ENCODE measurements around the gene TEDC1.

The TEDC1 gene

GRCh38 chr14:105481886-105482457 lies 9.1 kb upstream of the TEDC1 start (continued):
- no peak for TF ChIP-seq ZNF555 (tag by site-specific recombination; conservative IDR thresholded peaks at IDR 0.05)
- TF ChIP-seq TSHZ1 (tag by site-specific recombination; IDR thresholded peaks at IDR 0.05; ENCODE audit: borderline replicate concordance): peak; percentile 52; the same call in 1 of the 2 replicates
- peak; percentile 86 for TF ChIP-seq ZBTB48 (tag by site-specific recombination; IDR thresholded peaks at IDR 0.05)
- no peak for TF ChIP-seq RBAK (tag by site-specific recombination; IDR thresholded peaks at IDR 0.05)
- no peak for TF ChIP-seq ZNF785 (tag by site-specific recombination; IDR thresholded peaks at IDR 0.05)
- no peak for TF ChIP-seq ZNF16 (tag by site-specific recombination; IDR thresholded peaks at IDR 0.05; ENCODE audit: low read depth)
- peak; percentile 82 for TF ChIP-seq SCRT2 (tag by site-specific recombination; IDR thresholded peaks at IDR 0.05)
- TF ChIP-seq, protein P1, sequence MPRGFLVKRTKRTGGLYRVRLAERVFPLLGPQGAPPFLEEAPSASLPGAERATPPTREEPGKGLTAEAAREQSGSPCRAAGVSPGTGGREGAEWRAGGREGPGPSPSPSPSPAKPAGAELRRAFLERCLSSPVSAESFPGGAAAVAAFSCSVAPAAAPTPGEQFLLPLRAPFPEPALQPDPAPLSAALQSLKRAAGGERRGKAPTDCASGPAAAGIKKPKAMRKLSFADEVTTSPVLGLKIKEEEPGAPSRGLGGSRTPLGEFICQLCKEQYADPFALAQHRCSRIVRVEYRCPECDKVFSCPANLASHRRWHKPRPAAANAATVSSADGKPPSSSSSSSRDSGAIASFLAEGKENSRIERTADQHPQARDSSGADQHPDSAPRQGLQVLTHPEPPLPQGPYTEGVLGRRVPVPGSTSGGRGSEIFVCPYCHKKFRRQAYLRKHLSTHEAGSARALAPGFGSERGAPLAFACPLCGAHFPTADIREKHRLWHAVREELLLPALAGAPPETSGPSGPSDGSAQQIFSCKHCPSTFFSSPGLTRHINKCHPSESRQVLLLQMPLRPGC (tag by site-specific recombination; IDR thresholded peaks at IDR 0.05): no peak
- TF ChIP-seq, protein P2, sequence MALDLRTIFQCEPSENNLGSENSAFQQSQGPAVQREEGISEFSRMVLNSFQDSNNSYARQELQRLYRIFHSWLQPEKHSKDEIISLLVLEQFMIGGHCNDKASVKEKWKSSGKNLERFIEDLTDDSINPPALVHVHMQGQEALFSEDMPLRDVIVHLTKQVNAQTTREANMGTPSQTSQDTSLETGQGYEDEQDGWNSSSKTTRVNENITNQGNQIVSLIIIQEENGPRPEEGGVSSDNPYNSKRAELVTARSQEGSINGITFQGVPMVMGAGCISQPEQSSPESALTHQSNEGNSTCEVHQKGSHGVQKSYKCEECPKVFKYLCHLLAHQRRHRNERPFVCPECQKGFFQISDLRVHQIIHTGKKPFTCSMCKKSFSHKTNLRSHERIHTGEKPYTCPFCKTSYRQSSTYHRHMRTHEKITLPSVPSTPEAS (tag by site-specific recombination; IDR thresholded peaks at IDR 0.05): no peak
- TF ChIP-seq ZNF585B (tag by site-specific recombination; IDR thresholded peaks at IDR 0.05): no peak
- peak; percentile 68 for TF ChIP-seq ZIC2 (tag by site-specific recombination; IDR thresholded peaks at IDR 0.05)
- TF ChIP-seq ZNF404 (tag by site-specific recombination; IDR thresholded peaks at IDR 0.05): no peak
- TF ChIP-seq ZNF707 (tag by site-specific recombination; IDR thresholded peaks at IDR 0.05): no peak
- TF ChIP-seq, protein P3, sequence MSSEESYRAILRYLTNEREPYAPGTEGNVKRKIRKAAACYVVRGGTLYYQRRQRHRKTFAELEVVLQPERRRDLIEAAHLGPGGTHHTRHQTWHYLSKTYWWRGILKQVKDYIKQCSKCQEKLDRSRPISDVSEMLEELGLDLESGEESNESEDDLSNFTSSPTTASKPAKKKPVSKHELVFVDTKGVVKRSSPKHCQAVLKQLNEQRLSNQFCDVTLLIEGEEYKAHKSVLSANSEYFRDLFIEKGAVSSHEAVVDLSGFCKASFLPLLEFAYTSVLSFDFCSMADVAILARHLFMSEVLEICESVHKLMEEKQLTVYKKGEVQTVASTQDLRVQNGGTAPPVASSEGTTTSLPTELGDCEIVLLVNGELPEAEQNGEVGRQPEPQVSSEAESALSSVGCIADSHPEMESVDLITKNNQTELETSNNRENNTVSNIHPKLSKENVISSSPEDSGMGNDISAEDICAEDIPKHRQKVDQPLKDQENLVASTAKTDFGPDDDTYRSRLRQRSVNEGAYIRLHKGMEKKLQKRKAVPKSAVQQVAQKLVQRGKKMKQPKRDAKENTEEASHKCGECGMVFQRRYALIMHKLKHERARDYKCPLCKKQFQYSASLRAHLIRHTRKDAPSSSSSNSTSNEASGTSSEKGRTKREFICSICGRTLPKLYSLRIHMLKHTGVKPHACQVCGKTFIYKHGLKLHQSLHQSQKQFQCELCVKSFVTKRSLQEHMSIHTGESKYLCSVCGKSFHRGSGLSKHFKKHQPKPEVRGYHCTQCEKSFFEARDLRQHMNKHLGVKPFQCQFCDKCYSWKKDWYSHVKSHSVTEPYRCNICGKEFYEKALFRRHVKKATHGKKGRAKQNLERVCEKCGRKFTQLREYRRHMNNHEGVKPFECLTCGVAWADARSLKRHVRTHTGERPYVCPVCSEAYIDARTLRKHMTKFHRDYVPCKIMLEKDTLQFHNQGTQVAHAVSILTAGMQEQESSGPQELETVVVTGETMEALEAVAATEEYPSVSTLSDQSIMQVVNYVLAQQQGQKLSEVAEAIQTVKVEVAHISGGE (tag by site-specific recombination; conservative IDR thresholded peaks at IDR 0.05; ENCODE audit: low read depth): peak; percentile 41
- TF ChIP-seq, protein P4, sequence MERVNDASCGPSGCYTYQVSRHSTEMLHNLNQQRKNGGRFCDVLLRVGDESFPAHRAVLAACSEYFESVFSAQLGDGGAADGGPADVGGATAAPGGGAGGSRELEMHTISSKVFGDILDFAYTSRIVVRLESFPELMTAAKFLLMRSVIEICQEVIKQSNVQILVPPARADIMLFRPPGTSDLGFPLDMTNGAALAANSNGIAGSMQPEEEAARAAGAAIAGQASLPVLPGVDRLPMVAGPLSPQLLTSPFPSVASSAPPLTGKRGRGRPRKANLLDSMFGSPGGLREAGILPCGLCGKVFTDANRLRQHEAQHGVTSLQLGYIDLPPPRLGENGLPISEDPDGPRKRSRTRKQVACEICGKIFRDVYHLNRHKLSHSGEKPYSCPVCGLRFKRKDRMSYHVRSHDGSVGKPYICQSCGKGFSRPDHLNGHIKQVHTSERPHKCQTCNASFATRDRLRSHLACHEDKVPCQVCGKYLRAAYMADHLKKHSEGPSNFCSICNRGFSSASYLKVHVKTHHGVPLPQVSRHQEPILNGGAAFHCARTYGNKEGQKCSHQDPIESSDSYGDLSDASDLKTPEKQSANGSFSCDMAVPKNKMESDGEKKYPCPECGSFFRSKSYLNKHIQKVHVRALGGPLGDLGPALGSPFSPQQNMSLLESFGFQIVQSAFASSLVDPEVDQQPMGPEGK (tag by site-specific recombination; IDR thresholded peaks at IDR 0.05): peak; percentile 75; the same call in 1 of the 2 replicates
- TF ChIP-seq, protein P5, sequence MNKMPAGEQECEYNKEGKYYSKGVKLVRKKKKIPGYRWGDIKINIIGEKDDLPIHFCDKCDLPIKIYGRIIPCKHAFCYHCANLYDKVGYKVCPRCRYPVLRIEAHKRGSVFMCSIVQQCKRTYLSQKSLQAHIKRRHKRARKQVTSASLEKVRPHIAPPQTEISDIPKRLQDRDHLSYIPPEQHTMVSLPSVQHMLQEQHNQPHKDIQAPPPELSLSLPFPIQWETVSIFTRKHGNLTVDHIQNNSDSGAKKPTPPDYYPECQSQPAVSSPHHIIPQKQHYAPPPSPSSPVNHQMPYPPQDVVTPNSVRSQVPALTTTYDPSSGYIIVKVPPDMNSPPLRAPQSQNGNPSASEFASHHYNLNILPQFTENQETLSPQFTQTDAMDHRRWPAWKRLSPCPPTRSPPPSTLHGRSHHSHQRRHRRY (tag by site-specific recombination; IDR thresholded peaks at IDR 0.05): no peak
- TF ChIP-seq ZBTB1 (tag by site-specific recombination; IDR thresholded peaks at IDR 0.05): no peak
- TF ChIP-seq ZNF292 (tag by site-specific recombination; IDR thresholded peaks at IDR 0.05; ENCODE audit: borderline replicate concordance, low read depth): no peak
- no peak; the same call in 1 of the 2 replicates for TF ChIP-seq ZNF843 (tag by site-specific recombination; IDR thresholded peaks at IDR 0.05)
- no peak for TF ChIP-seq ZNF768 (tag by site-specific recombination; IDR thresholded peaks at IDR 0.05)
- TF ChIP-seq SALL2 (tag by site-specific recombination; IDR thresholded peaks at IDR 0.05; ENCODE audit: borderline replicate concordance): no peak
